Transverse colon (tissue), 3 donors: Measurements from ENCODE around the gene LIPE.

Source experiments
- CTCF ChIP-seq, 5 experiments: fragments of 200-600 bp in 3 of 5; fragments of 450-650 bp in 2 of 5; sonication (generic) in 3 of 5; IDR thresholded peaks; 1 replicate in 2 of 5; 2 replicates in 3 of 5; pipeline ENCODE4 v1.5.1; 2016 to 2017; ENCODE audit warnings: antibody characterized with exemption in 5 of 5, inconsistent platforms in 3 of 5, mild to moderate bottlenecking in 2 of 5, moderate library complexity in 1 of 5
- EP300 ChIP-seq: sonication (generic); formaldehyde crosslinking; IDR thresholded peaks from one replicate; pipeline ENCODE4 v1.6.1; 2017; ENCODE audit warnings: antibody characterized with exemption, low read depth
- POLR2A ChIP-seq: fragments of 450-650 bp; IDR thresholded peaks from one replicate; pipeline ENCODE4 v1.6.1; 2016; ENCODE audit warnings: antibody characterized with exemption, mild to moderate bottlenecking, moderate library complexity

- TF ChIP-seq CTCF (IDR thresholded peaks at IDR 0.05) (no peak), POLR2A (no peak), EP300 (no peak)
These were observed 66.2 kb downstream of the LIPE start for GRCh38 chr19:42360787-42361544.
